ENCODE results near the gene ZNF552.
"Not testable (repeated sequence)": the region's sequence is repeated elsewhere in the genome, so short reads cannot be mapped to it uniquely, and the experiment has no call there.

ZNF552 gene

GRCh38 chr19:57814505-57815246 lies at the start of gene ZNF552:
TSS of gene ZNF552 (minus strand) at chr19:57814913. CDS start at chr19:57814743, 170 bp downstream.
- TF ChIP-seq CTCF (IDR thresholded peaks at IDR 0.05; ENCODE audit: extremely low read depth, insufficient read depth, missing control alignments), result no peak
- in situ Hi-C loops (cut with MboI; ENCODE audit: low pct_unique_long_range_greater_than_20kb, low sequenced_read_pairs, unreplicated experiment), result no loop called here
- DNase-seq (ENCODE audit: low spot score), result peak; percentile 80

GRCh38 chr19:57862351-57862750 lies 47.6 kb upstream of the ZNF552 start:
- DNase-seq (ENCODE audit: low spot score); in situ Hi-C loops (cut with MboI; ENCODE audit: low pct_unique_long_range_greater_than_20kb, low sequenced_read_pairs, unreplicated experiment): not testable (repeated sequence)

- in situ Hi-C loops (cut with MboI; ENCODE audit: low pct_unique_long_range_greater_than_20kb, low sequenced_read_pairs, unreplicated experiment); DNase-seq (ENCODE audit: low spot score): not testable (repeated sequence)
Measured at GRCh38 chr19:57854117-57854516, 39.4 kb upstream of the ZNF552 start.

GRCh38 chr19:57851812-57852603 lies 37.3 kb upstream of the ZNF552 start:
- in situ Hi-C loops (cut with MboI; ENCODE audit: low pct_unique_long_range_greater_than_20kb, low sequenced_read_pairs, unreplicated experiment); DNase-seq (ENCODE audit: low spot score): not testable (repeated sequence)

GRCh38 chr19:57850553-57851017 lies 35.9 kb upstream of the ZNF552 start:
- DNase-seq (ENCODE audit: low spot score), result no peak
- in situ Hi-C loops (cut with MboI; ENCODE audit: low pct_unique_long_range_greater_than_20kb, low sequenced_read_pairs, unreplicated experiment), result no loop called here
- TF ChIP-seq CTCF (IDR thresholded peaks at IDR 0.05; ENCODE audit: extremely low read depth, insufficient read depth, missing control alignments), result no peak

- DNase-seq (ENCODE audit: low spot score), result peak; percentile 73
- in situ Hi-C loops (cut with MboI; ENCODE audit: low pct_unique_long_range_greater_than_20kb, low sequenced_read_pairs, unreplicated experiment), result not testable (repeated sequence)
Measured at GRCh38 chr19:57849666-57850473, 35.2 kb upstream of the ZNF552 start, which contains the start of gene ZNF587. TSS of gene ZNF587 (plus strand) at chr19:57849859. CDS start at chr19:57850039, 180 bp downstream.

GRCh38 chr19:57849162-57849665 lies 34.5 kb upstream of the ZNF552 start:
- in situ Hi-C loops (cut with MboI; ENCODE audit: low pct_unique_long_range_greater_than_20kb, low sequenced_read_pairs, unreplicated experiment); DNase-seq (ENCODE audit: low spot score): not testable (repeated sequence)

GRCh38 chr19:57847164-57847563 lies 32.5 kb upstream of the ZNF552 start:
- in situ Hi-C loops (cut with MboI; ENCODE audit: low pct_unique_long_range_greater_than_20kb, low sequenced_read_pairs, unreplicated experiment); DNase-seq (ENCODE audit: low spot score): not testable (repeated sequence)

- DNase-seq (ENCODE audit: low spot score), result no peak
- TF ChIP-seq CTCF (IDR thresholded peaks at IDR 0.05; ENCODE audit: extremely low read depth, insufficient read depth, missing control alignments), result no peak
- in situ Hi-C loops (cut with MboI; ENCODE audit: low pct_unique_long_range_greater_than_20kb, low sequenced_read_pairs, unreplicated experiment), result no loop called here
Measured at GRCh38 chr19:57841122-57841763, 26.5 kb upstream of the ZNF552 start.

- DNase-seq (ENCODE audit: low spot score); in situ Hi-C loops (cut with MboI; ENCODE audit: low pct_unique_long_range_greater_than_20kb, low sequenced_read_pairs, unreplicated experiment): not testable (repeated sequence)
Measured at GRCh38 chr19:57838622-57839191, 24.0 kb upstream of the ZNF552 start.

GRCh38 chr19:57836991-57837390 lies 22.3 kb upstream of the ZNF552 start:
- DNase-seq (ENCODE audit: low spot score); in situ Hi-C loops (cut with MboI; ENCODE audit: low pct_unique_long_range_greater_than_20kb, low sequenced_read_pairs, unreplicated experiment): not testable (repeated sequence)

All from GM13977 (cell line).